NB4 (cell line): ENCODE measurements around the gene SMIM1.

Experiments used
- POLR2A ChIP-seq: IDR thresholded peaks from 2 replicates; pipeline ENCODE4 v1.6.1; 2011; ENCODE audit warnings: mild to moderate bottlenecking; ENCODE audit not compliant: insufficient read length; ENCODE audit errors: extremely low read depth
- TF ChIP-seq, protein P1 (sequence below): IDR thresholded peaks from one replicate; pipeline ENCODE4 v1.5.1; 2012; ENCODE audit warnings: low read depth, low read length

DNA sequence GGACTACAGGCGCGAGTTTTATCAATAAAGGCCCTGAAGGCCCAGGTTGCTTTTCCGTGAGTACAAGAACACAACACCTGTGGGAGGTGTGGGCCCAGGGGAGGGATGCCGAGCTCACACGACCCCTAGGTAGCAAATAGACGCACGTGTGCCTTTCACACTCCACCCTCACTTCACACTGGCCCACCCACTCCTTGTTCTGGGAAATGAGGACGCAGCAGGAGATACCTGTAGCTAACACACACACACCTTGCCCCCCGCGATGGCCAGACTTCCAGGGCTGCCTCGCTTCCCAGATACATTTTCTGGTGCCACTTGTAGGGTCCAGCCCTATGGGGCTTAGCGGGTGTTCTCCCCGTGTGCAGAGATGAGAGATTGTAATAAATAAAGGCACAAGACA, 24.6 kb upstream of the SMIM1 start:
- TF ChIP-seq, protein P1, sequence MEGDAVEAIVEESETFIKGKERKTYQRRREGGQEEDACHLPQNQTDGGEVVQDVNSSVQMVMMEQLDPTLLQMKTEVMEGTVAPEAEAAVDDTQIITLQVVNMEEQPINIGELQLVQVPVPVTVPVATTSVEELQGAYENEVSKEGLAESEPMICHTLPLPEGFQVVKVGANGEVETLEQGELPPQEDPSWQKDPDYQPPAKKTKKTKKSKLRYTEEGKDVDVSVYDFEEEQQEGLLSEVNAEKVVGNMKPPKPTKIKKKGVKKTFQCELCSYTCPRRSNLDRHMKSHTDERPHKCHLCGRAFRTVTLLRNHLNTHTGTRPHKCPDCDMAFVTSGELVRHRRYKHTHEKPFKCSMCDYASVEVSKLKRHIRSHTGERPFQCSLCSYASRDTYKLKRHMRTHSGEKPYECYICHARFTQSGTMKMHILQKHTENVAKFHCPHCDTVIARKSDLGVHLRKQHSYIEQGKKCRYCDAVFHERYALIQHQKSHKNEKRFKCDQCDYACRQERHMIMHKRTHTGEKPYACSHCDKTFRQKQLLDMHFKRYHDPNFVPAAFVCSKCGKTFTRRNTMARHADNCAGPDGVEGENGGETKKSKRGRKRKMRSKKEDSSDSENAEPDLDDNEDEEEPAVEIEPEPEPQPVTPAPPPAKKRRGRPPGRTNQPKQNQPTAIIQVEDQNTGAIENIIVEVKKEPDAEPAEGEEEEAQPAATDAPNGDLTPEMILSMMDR: no peak
- TF ChIP-seq POLR2A: no peak
